ENCODE measurements around the gene MOCS3.

MOCS3 gene

GRCh38 chr20:51011479-51011878, 52.9 kb downstream of the MOCS3 start:
- no peak overlapping the region for H3K4me3 ChIP-seq (ENCODE audit: low read depth in 1 of 2, low read length in 2 of 2)

GRCh38 chr20:51012357-51012756, 53.7 kb downstream of the MOCS3 start:
- Histone ChIP-seq H3K27me3 (ENCODE audit: insufficient read depth, low read length, poor library complexity) (peaks cover 8% of the 10 kb centered on the region), H3K27ac (ENCODE audit: low read length) (no peak overlapping the region), H2AFZ (ENCODE audit: low read depth, low read length) (no peak overlapping the region), H3K79me2 (ENCODE audit: insufficient read depth, low read length) (no peaks in the 10 kb centered on the region), H3K4me1 (ENCODE audit: insufficient read depth, low read length) (no peaks in the 10 kb centered on the region), H3K9me3 (ENCODE audit: insufficient read depth, low read length, severe bottlenecking) (no peaks in the 10 kb centered on the region), H3K9ac (ENCODE audit: low read depth, low read length) (no peak overlapping the region), H4K20me1 (ENCODE audit: insufficient read depth, low read length) (no peaks in the 10 kb centered on the region; the same call in 1 of the 2 replicates), H3K4me3 (ENCODE audit: low read depth in 1 of 2, low read length in 2 of 2) (no peak overlapping the region), H3K36me3 (ENCODE audit: insufficient read depth, low read length) (no peaks in the 10 kb centered on the region), H3K4me2 (ENCODE audit: insufficient read depth, low read length) (no peak overlapping the region)
- DNase-seq: no peak
- TF ChIP-seq EZH2 (IDR thresholded peaks at IDR 0.05; ENCODE audit: borderline replicate concordance, low read depth, low read length, severe bottlenecking) (no peak), CTCF (IDR thresholded peaks at IDR 0.05; ENCODE audit: borderline replicate concordance, extremely low read depth, low read length, poor library complexity, severe bottlenecking) (no peak)
- no peak for ATAC-seq (ENCODE audit: insufficient read depth, low read depth)

More at GRCh38 chr20:51011479-51011878, 52.9 kb downstream of the MOCS3 start:
- TF ChIP-seq EZH2 (IDR thresholded peaks at IDR 0.05; ENCODE audit: borderline replicate concordance, low read depth, low read length, severe bottlenecking) (no peak), CTCF (IDR thresholded peaks at IDR 0.05; ENCODE audit: borderline replicate concordance, extremely low read depth, low read length, poor library complexity, severe bottlenecking) (no peak)
- Histone ChIP-seq H3K4me2 (ENCODE audit: insufficient read depth, low read length) (no peak overlapping the region), H3K27me3 (ENCODE audit: insufficient read depth, low read length, poor library complexity) (peaks cover 8% of the 10 kb centered on the region), H3K9ac (ENCODE audit: low read depth, low read length) (no peak overlapping the region), H2AFZ (ENCODE audit: low read depth, low read length) (no peak overlapping the region), H3K27ac (ENCODE audit: low read length) (no peak overlapping the region), H4K20me1 (ENCODE audit: insufficient read depth, low read length) (no peaks in the 10 kb centered on the region; the same call in 1 of the 2 replicates), H3K4me1 (ENCODE audit: insufficient read depth, low read length) (no peaks in the 10 kb centered on the region), H3K79me2 (ENCODE audit: insufficient read depth, low read length) (no peaks in the 10 kb centered on the region), H3K9me3 (ENCODE audit: insufficient read depth, low read length, severe bottlenecking) (no peaks in the 10 kb centered on the region), H3K36me3 (ENCODE audit: insufficient read depth, low read length) (no peaks in the 10 kb centered on the region)
- DNase-seq (no peak), ATAC-seq (ENCODE audit: insufficient read depth, low read depth) (no peak)

Data from DND-41 (cell line).